ENCODE data around the gene KCNH8. TPM values are rescaled to one million over a fixed set of nuclear protein-coding genes. Genes with fewer than 3 reads are reported as not detected.
A peak's percentile ranks its signal among the peaks of the same experiment; 100 is the strongest.

The KCNH8 gene
- total and polyA plus RNA-seq, 10 of the 15 experiments (the other 5 are each of a cell fraction or from before 2014, with no cell fraction given): under 0.01 to 0.18 (median 0.07) TPM; not detected in 2

DNA sequence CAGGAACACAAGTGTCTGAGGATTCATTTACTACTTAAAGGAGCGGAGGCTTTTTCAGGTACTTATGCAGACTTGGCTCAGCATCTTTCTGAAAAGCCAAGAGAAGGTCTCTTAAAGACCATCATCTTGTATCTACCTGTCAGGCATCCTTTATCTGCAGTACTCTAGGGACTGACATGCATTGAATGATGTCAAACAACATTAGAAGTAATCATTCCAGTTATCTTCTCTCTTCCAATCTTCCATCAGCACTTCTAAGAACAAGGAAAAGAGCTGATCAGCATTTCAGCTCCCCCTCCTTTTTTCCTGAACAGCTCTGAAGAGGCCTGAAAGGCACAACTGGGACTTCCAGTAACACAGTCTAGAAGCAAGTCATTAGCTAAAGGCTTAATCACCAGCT, 214.8 kb downstream of the KCNH8 start:
- H3K79me2 ChIP-seq (ENCODE audit: control insufficient read depth, insufficient read depth, low read length): no peaks in the 10 kb centered on the region
- H3K4me1 ChIP-seq (ENCODE audit: control insufficient read depth, insufficient read depth, low read length): peaks cover 8% of the 10 kb centered on the region
- SMC1A ChIA-PET (ENCODE audit: uncharacterized antibody, unreplicated experiment): interaction anchor here (0.9 to 3.3 kb wide), 4 partner anchors 14 to 174 kb away, joined by 3 to 10 read pairs (median 4); no protein-coding TSS in a partner anchor
- POLR2A ChIA-PET: no interaction called here
- peak overlapping the region; percentile 68; the same call in 1 of the 2 replicates for H3K27ac ChIP-seq (ENCODE audit: control insufficient read depth, insufficient read depth)
- H3K27me3 ChIP-seq (replicated peaks in 1 of 2; ENCODE audit: control insufficient read depth in 2 of 2, insufficient read depth in 2 of 2, low read length in 1 of 2): no peaks in the 10 kb centered on the region
- no peaks in the 10 kb centered on the region for H4K20me1 ChIP-seq (ENCODE audit: control insufficient read depth, insufficient read depth)
- 100% methylated on average over 1 of the region's 1 CpG for WGBS (ENCODE audit: insufficient coverage, insufficient replicate concordance, low lambda C conversion rate, missing lambda C conversion rate)
- DNase-seq (ENCODE audit: low read depth, low spot score) (no peak), ATAC-seq (peak; percentile 26), FAIRE-seq (no peak)
- intact Hi-C loops (cut with micrococcal nuclease; ENCODE audit: unreplicated experiment): loop anchor here (5.0 kb wide), 1 partner anchor 179 kb away; no protein-coding TSS in a partner anchor
- H3K4me2 ChIP-seq (ENCODE audit: control insufficient read depth, insufficient read depth): no peak overlapping the region; the same call in 1 of the 2 replicates
- H3K9ac ChIP-seq (ENCODE audit: control insufficient read depth, insufficient read depth, low read length): no peak overlapping the region
- TF ChIP-seq SREBF1 (IDR thresholded peaks at IDR 0.05; ENCODE audit: low read length) (no peak), TCF7 (IDR thresholded peaks at IDR 0.05; ENCODE audit: borderline replicate concordance) (no peak), HDAC2 (IDR thresholded peaks at IDR 0.05) (no peak), E2F4 (IDR thresholded peaks at IDR 0.05; ENCODE audit: low read depth, low read length) (no peak), PML (IDR thresholded peaks at IDR 0.05; ENCODE audit: low read length) (no peak), IRF3 (IDR thresholded peaks at IDR 0.05) (no peak), RBBP5 (conservative IDR thresholded peaks at IDR 0.05) (no peak), RB1 (IDR thresholded peaks at IDR 0.05; ENCODE audit: borderline replicate concordance) (no peak)
- TF ChIP-seq, protein P1, sequence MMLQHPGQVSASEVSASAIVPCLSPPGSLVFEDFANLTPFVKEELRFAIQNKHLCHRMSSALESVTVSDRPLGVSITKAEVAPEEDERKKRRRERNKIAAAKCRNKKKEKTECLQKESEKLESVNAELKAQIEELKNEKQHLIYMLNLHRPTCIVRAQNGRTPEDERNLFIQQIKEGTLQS (IDR thresholded peaks at IDR 0.05; ENCODE audit: borderline replicate concordance, extremely low read depth, low read depth, low read length): no peak
- RAD21 ChIA-PET (ENCODE audit: unreplicated experiment): interaction anchor here (0.8 to 1.6 kb wide), 3 partner anchors 14 to 176 kb away, joined by 3 to 6 read pairs (median 5); no protein-coding TSS in a partner anchor
- no TSS peak for BruUV-seq (replicated peaks)
- in situ Hi-C loops (cut with MboI): no loop called here
- H2AFZ ChIP-seq (ENCODE audit: control insufficient read depth, low read depth, low read length): peak overlapping the region; percentile 33
- H3K9me3 ChIP-seq (replicated peaks; ENCODE audit: control insufficient read depth, insufficient read depth, low read length): peaks cover 2% of the 10 kb centered on the region; the same call in 1 of the 3 replicates
- CTCF ChIA-PET: interaction anchor here (3.3 kb wide), 1 partner anchor 15 kb away, joined by 23 read pairs; no protein-coding TSS in a partner anchor
- H3K4me3 ChIP-seq: no peak overlapping the region
- no peaks in the 10 kb centered on the region for H3K36me3 ChIP-seq (ENCODE audit: control insufficient read depth in 2 of 2, insufficient read depth in 2 of 2, low read length in 1 of 2)
